HG03460 (cell line): ENCODE results near the gene PCBP3.
"Not testable (repeated sequence)": the region's sequence is repeated elsewhere in the genome, so short reads cannot be mapped to it uniquely, and the experiment has no call there.

Source experiments
- ATAC-seq: cut with Tn5 transposase; IDR thresholded peaks from one replicate; pipeline ENCODE4 v1.9.1; 2021; ENCODE audit not compliant: unreplicated experiment

PCBP3 gene

GRCh38 chr21:45669382-45669781 lies 25.9 kb downstream of the PCBP3 start:
- no peak for ATAC-seq

GRCh38 chr21:45670731-45671130 lies 27.2 kb downstream of the PCBP3 start:
- ATAC-seq = no peak

GRCh38 chr21:45678790-45679189 lies 35.3 kb downstream of the PCBP3 start:
- not testable (repeated sequence) for ATAC-seq

GRCh38 chr21:45680215-45680614 lies 36.7 kb downstream of the PCBP3 start:
- no peak for ATAC-seq

- no peak for ATAC-seq
These were observed 51.6 kb downstream of the PCBP3 start for GRCh38 chr21:45695086-45695485.

- no peak for ATAC-seq
These were observed 55.1 kb downstream of the PCBP3 start for GRCh38 chr21:45698493-45699184.

GRCh38 chr21:45699251-45699942 lies 55.9 kb downstream of the PCBP3 start:
- ATAC-seq = no peak

GRCh38 chr21:45699966-45700365 lies 56.4 kb downstream of the PCBP3 start:
- no peak for ATAC-seq

GRCh38 chr21:45700461-45700860 lies 56.9 kb downstream of the PCBP3 start:
- ATAC-seq = no peak

- no peak for ATAC-seq
These were observed 61.0 kb downstream of the PCBP3 start for GRCh38 chr21:45704311-45705108.

- no peak for ATAC-seq
These were observed 62.8 kb downstream of the PCBP3 start for GRCh38 chr21:45706299-45706698.

- ATAC-seq = no peak
These were observed 65.6 kb downstream of the PCBP3 start for GRCh38 chr21:45709173-45709572.

- ATAC-seq = no peak
These were observed 66.3 kb downstream of the PCBP3 start for GRCh38 chr21:45709696-45710268.

- ATAC-seq = not testable (repeated sequence)
These were observed 66.8 kb downstream of the PCBP3 start for GRCh38 chr21:45710306-45710705.

GRCh38 chr21:45713613-45714012 lies 70.1 kb downstream of the PCBP3 start:
- ATAC-seq = no peak

- no peak for ATAC-seq
These were observed 71.9 kb downstream of the PCBP3 start for GRCh38 chr21:45715441-45715840.

- ATAC-seq = no peak
These were observed 74.9 kb downstream of the PCBP3 start for GRCh38 chr21:45718413-45718812.

GRCh38 chr21:45719177-45719802 lies 75.8 kb downstream of the PCBP3 start:
- ATAC-seq = no peak

- not testable (repeated sequence) for ATAC-seq
These were observed 76.7 kb downstream of the PCBP3 start for GRCh38 chr21:45720204-45720603.

GRCh38 chr21:45721671-45722070 lies 78.1 kb downstream of the PCBP3 start:
- ATAC-seq = no peak
